Inflammatory macrophage treated with lipopolysaccharide for 1 hour (primary cell): Measurements from ENCODE around the gene TMEM175.
"Not testable (repeated sequence)": the region's sequence is repeated elsewhere in the genome, so short reads cannot be mapped to it uniquely, and the experiment has no call there.

Experiments used
- DNase-seq, 2 donors: peaks; one replicate each; pipeline ENCODE4 v3.0.0-alpha.2; 2020 to 2022

Gene TMEM175

DNA sequence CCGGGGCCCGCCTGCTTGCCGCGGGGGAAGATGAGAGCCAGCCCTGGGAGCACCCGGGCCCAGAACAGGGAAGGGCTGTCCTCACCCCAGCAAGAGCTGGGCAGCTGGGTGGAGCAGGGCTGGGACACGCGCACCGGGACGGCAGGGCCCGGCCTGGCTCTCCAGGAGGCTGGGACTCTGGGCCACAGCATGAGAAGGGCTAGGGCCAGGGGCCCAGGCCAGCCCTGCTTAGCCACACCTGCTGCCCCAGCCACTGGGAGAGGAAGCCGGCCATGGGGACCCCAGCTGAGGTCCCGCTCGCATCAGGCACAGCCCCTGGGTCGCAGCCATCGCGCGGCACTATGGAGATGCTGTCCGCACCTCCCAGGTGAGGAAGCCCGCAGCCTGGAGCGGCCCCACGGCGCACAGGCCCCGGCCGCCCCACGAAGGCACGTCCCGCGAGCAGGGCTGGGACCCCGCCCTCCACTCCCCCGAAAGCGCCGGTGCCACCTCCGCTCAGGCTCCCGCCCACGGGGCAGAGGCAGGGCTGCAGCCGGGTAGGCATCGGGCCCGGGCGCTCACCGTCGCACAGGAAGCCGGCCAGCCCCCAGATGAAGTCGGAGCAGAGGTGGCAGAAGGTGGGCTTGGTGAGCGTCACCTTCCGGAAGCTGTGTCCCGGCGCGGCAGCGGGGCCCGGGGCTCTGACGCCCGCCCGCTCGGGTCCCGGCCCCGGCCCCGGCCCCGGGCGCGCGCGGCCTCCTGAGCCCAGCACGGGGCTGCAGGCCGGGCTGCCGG, 40.6 kb downstream of the TMEM175 start:
- DNase-seq = peak in 1 of 2 donors; percentile 8

DNA sequence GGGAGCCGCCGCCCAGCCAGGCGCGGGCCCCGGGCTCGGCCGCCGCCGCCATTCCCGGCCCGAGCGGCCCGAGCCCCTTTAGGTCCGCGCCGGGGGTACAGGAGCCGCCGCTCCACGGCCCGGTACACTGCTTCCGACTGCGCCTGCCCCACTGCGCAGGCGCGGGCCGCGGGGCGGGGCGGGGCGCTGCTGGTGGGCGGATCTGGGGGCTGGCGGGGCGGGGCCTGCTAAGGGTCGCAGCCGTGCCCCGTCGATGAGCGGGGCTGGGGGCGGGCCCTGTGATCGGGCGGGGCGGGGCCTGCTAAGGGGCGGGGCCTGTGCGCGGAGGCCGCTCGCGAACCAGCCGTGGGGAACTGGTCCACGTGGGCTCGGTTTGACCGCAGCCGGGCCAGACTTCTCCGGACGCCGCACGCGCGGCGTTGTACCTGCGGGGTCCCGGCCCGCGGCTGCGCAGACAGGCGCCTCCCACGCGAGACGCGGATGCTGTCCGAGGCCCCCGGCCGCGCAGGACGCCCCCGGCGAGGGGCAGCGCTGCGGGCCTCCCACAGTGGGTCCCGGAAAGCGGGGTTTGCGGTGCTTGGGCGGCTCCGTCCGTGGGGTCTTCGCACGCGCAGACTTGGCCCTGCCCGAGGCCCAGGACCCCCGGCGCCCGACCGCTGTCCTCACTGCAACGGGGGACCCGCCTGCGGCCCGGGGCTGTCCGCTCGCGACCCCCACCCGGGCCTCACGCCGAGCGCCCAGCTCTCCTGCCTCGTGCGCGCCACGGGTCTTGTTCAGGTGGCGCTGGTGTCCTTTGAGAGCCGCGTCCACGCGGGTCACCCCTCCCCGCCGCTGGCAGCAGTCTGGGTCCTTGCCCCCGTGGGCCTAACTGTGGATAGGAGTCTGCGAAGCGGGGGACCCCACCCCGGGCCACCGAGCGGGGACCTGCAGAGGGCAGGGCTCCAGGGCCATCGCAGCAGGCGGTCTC, 41.5 kb downstream of the TMEM175 start, which contains the start of gene DGKQ:
Gene DGKQ, minus strand, starts transcription at position 139 of the 967 bp plus-strand sequence. Its CDS starts 87 bp downstream, at position 52.
- DNase-seq = peak; percentile 86 to 94

GRCh38 chr4:974668-975067, 42.4 kb downstream of the TMEM175 start:
- no peak for DNase-seq

- not testable (repeated sequence) for DNase-seq
Observed at GRCh38 chr4:976016-976415, 43.8 kb downstream of the TMEM175 start.

- peak; percentile 67 to 78 for DNase-seq
Observed at GRCh38 chr4:978957-979701, 46.9 kb downstream of the TMEM175 start.

- DNase-seq = no peak
Observed at GRCh38 chr4:982291-982690, 50.0 kb downstream of the TMEM175 start.

DNA sequence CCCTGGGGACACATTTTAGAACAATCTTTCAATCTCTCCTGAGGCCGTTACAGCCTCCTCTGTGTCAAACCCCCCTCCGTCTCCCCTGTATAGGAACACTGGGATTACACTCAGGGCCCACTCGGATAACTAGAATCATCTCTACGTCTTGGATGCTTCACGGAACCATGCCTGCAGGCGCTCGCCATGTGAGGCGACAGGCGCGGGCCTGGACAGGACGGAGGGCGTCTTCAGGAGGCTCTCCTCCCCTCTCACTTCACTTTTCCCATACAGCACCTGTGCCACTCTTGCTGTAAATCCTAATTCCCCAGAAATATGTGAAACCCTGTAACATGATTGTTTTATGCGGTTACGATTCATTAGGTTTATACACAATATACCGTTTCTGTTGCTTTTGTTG, 50.6 kb downstream of the TMEM175 start:
- no peak for DNase-seq

- no peak for DNase-seq
Observed at GRCh38 chr4:984336-985054, 52.2 kb downstream of the TMEM175 start.

GRCh38 chr4:985123-985830, 53.0 kb downstream of the TMEM175 start:
- peak; percentile 66 to 69 for DNase-seq

DNA sequence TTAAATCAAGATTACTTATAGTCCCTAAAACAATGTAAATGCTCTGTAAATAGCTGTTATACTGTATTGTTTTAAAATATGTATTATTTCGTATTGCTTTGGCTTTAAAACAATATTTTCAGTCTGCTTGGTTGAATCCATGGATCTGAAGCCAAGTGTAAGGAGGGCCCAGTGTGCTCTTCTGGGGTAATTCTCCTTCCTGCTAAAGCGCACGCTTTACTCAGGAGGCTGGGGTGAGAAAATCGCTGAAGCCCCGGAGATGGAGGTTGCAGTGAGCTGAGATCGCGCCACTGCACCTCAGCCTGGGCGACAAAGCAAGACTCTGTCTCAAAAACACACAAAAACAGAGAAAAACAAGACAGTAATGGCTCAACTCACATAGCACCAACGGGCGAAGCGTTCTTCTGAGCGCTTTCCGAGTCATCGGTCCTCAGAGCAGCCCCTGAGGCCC, 54.2 kb downstream of the TMEM175 start:
- no peak for DNase-seq

DNA sequence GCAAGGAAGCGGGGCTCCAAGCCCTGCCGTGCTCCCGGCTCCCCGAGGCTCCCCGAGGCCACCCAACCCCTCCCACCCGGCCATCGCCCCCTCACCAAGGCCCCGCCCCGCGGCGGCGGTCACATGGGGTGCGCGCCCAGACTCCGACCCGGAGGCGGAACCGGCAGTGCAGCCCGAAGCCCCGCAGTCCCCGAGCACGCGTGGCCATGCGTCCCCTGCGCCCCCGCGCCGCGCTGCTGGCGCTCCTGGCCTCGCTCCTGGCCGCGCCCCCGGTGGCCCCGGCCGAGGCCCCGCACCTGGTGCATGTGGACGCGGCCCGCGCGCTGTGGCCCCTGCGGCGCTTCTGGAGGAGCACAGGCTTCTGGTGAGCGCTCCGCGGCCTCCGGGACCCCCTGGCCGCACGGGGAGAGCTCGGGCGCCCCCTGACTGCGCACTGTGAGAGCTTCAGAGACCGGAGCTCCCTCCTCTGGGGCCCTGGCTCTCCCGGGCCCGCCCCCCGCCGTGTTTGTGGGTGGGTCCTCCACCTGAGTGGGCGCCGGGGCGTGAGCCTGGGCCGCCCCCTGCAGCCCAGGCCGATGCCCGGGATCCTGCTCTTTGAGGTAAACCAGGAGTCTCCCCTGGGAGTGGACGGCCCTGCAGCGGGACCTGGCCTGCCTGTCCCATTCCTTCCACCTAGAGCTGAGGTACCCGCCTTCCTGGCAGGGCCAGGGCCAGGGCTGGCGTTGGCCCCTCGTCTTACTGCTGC, 54.8 kb downstream of the TMEM175 start, which contains the start of gene IDUA:
Gene IDUA, plus strand, starts transcription at position 166 of the 745 bp plus-strand sequence. Its CDS starts 41 bp downstream, at position 207.
- DNase-seq = peak; percentile 72 to 76

GRCh38 chr4:987624-988513, 55.6 kb downstream of the TMEM175 start:
- DNase-seq = no peak

- no peak for DNase-seq
Observed at GRCh38 chr4:988726-989721, 56.8 kb downstream of the TMEM175 start.

GRCh38 chr4:989722-990471, 57.6 kb downstream of the TMEM175 start:
- DNase-seq = no peak

DNA sequence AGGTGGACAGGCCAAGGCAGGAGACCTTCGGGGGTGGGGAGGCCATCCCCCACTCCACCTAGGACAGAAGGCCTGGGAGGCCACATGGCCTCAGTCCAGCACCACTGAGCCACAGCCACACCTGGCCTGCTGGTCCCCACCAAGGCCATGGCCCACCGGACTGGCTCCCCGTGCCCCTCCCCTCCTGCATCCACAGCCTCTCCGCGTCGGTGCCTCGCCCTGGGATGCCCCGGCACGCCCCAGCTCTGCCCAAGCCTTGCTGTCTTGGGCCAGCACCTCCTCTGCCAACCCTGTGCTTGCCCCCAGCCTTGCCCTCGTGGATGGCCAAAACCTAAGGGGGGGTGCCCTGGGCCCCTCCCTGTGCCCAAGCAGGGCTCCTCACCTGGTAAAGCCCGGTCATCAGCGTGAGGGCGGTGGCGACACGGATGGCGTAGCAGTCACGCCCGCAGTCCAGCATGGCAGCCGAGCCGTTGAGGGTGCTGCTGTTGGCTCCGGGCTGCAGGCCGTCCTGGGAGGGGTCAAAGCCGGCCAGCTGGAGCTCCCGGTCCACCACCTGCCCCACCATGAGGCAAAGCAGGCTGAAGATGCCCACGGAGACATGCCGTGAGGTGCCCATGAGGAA, 58.6 kb downstream of the TMEM175 start:
- DNase-seq = no peak

- no peak for DNase-seq
Observed at GRCh38 chr4:991451-992296, 59.4 kb downstream of the TMEM175 start.
